CD1c-positive myeloid dendritic cell (primary cell): ENCODE data around the gene FUT1.

Experiments
- DNase-seq: peaks from one replicate; pipeline ENCODE4 v3.0.0-alpha.2; 2016; ENCODE audit errors: extremely low spot score

The FUT1 gene

GRCh38 chr19:48741129-48741999 lies 11.1 kb downstream of the FUT1 start:
- DNase-seq: peak; percentile 17

DNA sequence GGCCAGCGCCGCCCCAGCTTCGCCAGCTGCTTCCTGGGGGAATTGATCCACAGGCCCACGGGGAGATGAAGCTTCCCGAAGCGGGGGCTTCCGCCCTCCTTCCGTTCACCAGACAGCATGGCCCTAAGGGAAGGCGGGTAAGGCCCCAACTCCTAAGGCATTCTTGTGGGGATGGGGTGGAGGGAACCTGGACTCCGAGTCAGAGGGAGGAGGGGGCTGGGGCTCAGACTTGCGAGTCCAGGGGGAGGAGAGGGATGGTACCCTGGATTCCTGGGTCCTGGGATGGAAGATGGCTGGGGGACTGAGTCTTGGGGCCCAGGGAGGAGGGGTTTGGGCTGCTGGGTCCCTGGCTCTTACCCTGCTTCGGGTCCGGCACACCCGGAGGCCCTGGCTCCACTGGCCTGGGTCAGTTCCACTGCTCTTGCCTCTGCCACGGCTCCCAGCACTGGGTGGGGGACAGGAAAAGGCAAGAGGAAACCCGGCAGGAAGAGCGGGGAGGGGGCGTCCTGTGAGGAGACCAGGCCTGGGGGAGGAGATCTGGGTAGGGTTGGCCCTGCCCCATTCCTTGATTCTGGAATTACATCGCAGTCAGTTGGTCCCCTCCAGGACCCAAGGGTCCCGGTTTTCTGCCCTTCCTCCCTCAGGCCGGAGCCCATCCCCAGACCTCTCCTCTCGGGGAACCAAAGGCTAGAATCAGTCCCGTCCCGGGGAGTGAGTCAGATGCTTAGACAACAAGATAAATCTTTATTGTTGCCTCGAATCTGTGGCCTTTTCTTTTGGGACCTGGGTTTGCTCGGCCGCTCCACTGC lies 12.1 kb downstream of the FUT1 start, which contains the start of gene RASIP1:
RASIP1 (minus strand) TSS at position 447 of the 809 bp plus-strand sequence; CDS start at position 119, 328 bp downstream.
- DNase-seq: no peak

GRCh38 chr19:48739404-48740163 lies 12.9 kb downstream of the FUT1 start:
- peak; percentile 14 for DNase-seq

DNA sequence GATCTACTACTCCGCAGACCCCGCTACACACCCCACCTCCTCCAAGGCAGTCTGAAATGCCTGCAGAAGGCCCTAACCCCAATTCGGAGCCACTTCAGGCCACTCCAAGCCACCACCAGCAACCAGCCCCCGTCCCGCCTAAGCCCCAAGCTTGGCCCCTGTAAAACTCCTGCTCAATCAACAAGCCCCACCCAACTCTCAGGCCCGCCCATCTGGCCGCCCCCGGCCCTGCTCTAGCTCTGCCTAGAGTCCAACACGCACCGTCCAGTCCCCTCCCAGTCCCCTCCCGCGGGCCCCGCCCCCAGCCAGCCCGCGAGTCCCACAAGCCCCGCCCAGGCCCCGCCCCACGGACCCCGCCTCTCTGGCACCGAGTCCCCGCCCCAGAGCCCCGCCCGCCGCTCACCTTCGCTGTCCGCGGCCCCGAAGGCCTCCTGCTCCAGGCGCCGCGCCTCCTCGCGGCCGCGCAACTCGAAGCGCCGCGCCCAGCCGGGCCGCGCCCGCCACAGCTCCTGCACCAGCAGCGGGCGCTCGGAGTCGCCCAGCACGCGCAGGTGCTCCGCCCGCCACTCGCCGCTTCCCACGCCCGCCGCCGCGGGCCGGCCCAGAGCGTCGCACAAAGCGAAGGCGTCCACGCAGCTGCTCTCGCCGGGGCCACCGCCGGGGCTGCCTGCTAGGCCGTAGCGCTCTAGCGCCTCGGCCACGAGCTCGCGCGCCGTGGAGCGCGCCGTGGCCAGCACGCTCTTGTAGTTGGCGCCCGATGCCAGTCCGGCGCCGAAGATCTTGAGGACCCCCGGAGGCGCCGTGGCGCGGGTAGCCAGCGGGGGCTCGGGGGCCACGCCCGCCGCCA lies 13.7 kb downstream of the FUT1 start:
- peak; percentile 92 for DNase-seq

DNA sequence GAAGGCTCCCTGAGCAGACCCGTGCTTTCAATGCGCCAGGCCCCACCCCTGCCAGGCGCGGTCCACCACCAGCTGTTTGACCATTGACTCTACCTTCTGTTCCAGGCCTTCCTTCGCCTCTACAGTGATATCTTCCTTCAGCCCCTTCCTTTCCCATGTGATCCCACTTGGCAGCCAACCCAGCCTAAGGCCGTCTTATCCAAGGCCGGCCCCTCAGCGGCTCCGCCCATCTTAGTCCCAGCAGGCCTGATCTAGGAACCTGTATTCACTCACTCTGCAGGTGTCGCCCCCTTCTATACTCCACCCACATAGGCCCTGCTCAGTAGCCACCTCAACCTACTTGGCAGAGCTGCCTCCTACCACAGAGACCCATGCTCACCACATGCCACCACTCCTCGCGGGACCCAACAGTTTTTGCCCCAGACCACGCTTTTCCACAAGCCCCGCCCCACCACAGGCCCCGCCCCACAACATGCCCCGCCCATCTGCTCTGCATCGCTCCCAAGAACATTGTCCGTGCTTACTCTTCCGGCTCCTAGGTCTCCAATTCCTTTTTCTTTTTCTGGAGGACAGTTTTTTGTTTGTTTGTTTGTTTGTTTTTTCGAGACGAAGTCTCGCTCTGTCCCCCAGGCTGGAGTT lies 15.0 kb downstream of the FUT1 start:
- DNase-seq: no peak

DNA sequence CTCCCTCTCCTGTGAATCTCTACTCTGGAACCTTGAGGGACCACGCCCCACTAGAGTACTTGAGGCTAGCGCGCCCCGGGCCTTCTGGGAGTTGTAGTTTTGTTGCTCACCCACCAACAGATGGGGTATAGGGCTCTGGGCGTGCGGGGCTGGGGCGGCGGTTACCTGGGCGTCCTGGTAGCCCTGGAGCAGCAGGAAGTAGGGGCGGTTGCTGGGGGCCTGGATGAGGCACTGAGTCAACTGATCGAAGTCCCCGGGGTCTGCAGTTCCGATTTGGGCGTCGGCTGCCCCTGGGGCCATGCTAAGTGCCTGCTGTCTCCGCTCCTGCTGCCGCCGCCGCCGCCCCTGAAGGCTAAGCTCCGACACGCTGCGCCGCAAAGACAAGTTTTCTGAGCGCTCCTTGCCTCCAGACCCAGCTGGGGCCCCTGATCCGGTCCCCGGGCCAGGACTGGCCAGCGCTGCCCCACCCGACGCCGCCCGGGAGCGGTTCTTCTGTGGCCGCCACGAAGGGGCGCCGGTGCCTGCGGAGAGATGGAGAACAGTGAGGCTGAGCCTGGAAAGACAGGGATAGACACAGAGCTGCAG lies 17.3 kb downstream of the FUT1 start:
- no peak for DNase-seq

DNA sequence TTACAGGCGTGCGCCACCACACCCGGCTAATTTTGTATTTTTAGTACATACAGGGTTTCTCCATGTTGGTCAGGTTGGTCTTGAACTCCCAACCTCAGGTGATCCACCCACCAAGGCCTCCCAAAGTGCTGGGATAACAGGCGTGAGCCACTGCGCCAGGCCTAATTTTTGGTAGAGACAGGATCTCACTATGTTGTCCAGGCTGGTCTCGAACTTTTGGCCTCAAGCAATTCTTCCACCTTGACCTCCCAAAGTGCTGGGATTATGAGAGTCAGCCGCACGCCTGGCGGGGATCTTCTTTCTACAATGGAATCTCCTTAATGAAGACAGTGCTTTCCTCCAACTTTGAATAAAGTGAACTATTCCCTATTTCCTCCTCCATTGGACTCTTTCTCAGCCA lies 17.8 kb downstream of the FUT1 start:
- DNase-seq: no peak

DNA sequence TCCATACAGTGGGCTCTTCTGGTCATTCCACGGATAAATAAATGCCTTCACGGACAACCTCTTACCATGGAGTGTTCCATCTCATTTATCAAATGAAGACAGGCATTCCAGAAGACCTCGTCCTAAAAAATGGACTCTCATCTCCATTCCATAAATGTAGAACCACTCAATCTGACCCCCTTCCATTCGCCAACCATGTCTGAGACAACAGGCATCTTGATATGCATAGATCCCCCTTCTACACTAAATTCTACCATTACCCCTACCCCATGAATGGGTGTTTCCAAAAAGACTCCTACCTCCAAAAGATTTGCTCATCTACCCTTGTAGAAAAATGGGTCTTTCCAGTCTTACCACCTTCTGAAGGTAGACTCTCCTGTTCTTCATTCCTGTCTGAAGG lies 21.0 kb downstream of the FUT1 start:
- DNase-seq: no peak

GRCh38 chr19:48728911-48729664 lies 23.4 kb downstream of the FUT1 start:
- no peak for DNase-seq

DNA sequence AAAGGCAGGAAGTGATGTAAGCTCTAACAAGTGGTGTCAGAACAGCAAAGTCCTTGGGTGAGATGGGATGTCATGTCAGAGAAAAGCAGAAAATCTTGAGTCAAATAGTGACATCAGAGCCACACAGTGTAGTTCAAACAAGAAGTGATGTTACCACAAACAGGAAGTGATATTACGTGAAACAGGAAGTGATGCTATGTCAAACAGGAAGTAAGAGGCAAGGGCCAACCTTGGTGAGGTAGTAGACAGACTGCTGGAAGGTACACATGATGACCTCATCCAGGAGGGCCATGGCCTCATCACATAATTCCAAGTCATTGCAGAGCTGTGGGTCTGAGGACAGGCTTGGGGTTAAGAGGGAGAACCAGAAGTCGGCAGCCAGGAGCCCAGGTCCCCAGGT lies 25.9 kb downstream of the FUT1 start:
- DNase-seq: peak; percentile 79

GRCh38 chr19:48724796-48725753 lies 27.4 kb downstream of the FUT1 start:
- peak; percentile 75 for DNase-seq

- DNase-seq: no peak
Measured at GRCh38 chr19:48722196-48722708, 30.2 kb downstream of the FUT1 start.

DNA sequence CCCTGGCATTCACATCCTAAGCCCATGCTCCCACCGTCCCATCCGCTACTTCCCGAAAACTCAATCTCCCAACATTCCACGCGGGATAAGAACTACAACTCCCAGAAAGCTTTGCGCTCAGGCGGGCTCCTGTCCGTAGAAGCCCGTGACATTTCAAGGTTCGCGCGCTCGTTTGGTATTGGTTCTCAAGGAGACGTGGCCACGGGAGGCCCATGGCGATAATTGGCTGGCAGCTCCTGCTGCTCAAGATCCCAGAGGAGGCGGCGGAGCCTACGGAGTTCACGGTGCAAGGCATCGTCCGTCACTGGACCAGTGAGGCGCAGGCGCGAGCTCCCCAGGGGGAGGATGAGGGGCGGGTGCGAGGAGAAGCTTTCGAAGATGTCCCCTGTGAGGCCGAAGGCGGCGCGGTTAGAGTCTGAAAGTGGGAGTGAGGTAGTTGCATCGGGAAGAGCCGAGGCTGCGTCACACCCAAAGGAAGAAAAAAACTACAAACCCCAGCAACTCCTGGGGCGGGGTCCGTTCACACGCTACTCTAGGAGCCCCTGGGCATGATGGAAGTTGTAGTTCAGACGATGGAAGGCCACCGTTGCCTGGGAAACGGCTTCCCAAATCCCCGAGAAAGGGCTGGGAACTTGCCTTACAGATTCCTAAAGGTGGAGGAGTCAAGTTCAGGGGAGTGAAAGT lies 31.7 kb downstream of the FUT1 start:
- DNase-seq: peak; percentile 98

DNA sequence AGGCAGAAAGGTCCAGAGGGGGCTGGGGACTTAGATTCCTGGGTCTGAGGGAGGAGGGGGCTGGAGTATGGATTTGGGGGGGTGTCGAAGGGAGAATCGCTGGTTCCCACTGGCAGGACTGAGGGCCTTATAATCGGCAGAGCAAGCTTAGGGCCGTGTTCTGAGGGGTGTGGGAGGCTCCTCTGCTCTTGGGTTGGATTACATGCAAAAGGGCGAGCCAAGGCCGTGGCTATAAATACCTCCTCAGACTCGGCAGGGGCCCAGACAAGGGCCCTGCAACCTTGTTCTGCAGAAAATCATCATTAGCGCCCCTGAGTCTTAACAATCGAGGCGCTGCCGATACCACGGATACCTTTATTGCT lies 32.2 kb downstream of the FUT1 start:
- no peak for DNase-seq

DNA sequence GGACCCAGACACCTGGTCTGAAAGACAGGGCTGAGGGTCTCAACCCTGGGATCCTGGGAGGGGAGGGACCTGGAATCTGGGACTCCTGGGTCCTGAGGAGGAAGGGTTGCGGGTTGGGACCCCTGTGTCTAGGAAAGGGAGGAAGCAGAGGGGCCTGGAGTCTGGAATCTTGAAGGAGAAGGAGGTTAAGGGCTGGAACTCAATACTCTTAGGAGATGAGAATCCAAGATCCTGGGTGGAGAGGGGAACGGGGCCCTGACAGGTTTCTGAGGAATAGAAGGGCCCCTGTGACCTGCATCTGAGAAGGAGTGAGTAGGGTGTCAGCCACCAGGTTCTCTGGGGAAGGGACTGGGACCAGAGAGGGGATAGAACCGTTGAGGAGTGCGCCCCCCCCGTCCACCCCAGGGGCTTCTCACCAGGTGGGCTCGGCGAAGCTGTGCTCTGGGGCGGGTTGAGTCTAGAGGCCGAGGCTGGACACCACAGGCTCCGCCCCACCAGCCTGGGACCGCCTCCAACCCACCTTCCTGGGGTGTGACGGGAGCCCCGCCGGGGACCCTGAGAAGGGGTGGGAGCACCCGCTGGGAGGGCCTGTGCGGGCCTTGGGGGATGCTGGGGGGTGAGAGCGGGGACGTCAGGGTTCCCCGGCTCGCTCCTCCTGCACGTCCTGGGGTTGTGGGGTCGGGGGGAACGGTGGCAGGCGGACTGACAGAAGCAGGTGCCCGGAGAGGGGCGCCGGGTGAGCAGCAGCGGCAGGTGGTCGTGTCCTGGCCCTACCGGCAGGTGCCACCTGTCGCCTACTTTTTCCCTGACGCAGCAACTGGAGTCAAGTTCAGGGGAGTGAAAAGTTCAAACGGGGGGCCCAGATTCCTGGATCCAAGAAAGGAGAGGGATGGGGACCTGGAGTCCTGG lies 32.9 kb downstream of the FUT1 start, which contains the start of gene MAMSTR:
MAMSTR (minus strand) TSS at position 463 of the 909 bp plus-strand sequence. CDS start 694 bp downstream, outside the sequence.
- no peak for DNase-seq

- DNase-seq: no peak
Measured at GRCh38 chr19:48718711-48719231, 33.7 kb downstream of the FUT1 start.
